ENCODE measurements around the gene NOC4L. TPM values are rescaled to one million over a fixed set of nuclear protein-coding genes. Genes with fewer than 3 reads are reported as not detected.
A peak's percentile ranks its signal among the peaks of the same experiment; 100 is the strongest.
"Not testable (repeated sequence)": the region's sequence is repeated elsewhere in the genome, so short reads cannot be mapped to it uniquely, and the experiment has no call there.

NOC4L gene
- total RNA-seq, 1 experiment from 2014 or later, result 39.6 TPM

DNA sequence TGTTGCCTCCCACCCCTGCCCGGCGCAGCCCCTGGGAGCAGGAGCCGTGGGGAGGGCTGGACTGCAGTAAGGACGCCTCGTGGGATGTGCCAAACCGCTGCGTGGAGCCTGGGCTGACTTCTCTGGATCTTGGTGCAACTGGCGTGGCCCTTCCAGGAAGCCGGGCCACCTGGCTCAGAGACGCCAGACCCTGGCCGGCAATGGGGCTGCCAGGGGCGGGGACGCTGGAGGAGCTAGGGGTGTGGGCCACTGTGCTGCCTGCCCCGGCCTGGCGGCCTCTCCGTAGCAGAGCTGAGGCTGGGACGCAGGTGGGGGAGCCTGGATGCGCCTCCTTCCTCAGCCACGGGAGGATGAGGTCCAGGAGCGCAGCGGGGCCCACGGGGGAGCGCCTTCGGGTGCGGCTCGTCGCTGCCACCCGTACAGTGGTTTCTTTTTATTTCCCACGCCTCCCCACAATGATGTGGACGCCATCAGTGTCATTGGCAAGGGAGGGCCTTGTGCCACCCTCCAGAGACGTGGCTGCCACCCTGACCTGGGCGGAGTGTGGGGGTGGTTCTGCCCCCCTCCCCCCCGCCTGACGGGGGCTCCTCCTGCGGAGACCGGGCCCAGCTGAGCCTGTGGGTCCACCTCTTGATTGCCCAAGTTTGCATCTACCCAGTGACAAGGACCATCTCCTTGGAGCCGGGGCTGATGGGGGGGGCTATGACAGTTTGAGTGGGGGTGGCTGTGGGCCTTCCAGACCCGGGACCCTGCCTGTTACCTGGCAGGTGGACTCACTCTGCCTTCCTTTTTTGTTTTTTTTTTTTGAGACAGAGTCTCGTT, 11.4 kb upstream of the NOC4L start:
- Mint-ChIP-seq H3K27me3 (ENCODE audit: insufficient read depth, unreplicated experiment) (no peaks in the 10 kb centered on the region), H3K4me3 (ENCODE audit: unreplicated experiment) (no peak overlapping the region), H3K36me3 (ENCODE audit: insufficient read depth, unreplicated experiment) (peaks cover 39% of the 10 kb centered on the region), H3K27ac (ENCODE audit: unreplicated experiment) (no peak overlapping the region), H3K4me1 (ENCODE audit: low read depth, unreplicated experiment) (no peaks in the 10 kb centered on the region), H3K9me3 (ENCODE audit: unreplicated experiment) (no peaks in the 10 kb centered on the region)
- BruUV-seq (replicated peaks), result no TSS peak
- ChIA-PET POLR2A (no interaction called here), CTCF (interaction anchor here (1.2 kb wide), 1 partner anchor 281 kb away, joined by 6 read pairs; no protein-coding TSS in a partner anchor)
- Histone ChIP-seq H3K27me3 (replicated peaks; ENCODE audit: control insufficient read depth, insufficient read depth, low read length) (no peaks in the 10 kb centered on the region), H3K4me1 (no peaks in the 10 kb centered on the region), H3K9me3 (no peaks in the 10 kb centered on the region), H3K4me3 (ENCODE audit: low read depth, low read length) (no peak overlapping the region), H3K36me3 (ENCODE audit: control insufficient read depth, insufficient read depth, low read length) (no peaks in the 10 kb centered on the region)
- DNase-seq, result no peak
- TF ChIP-seq, protein P1, sequence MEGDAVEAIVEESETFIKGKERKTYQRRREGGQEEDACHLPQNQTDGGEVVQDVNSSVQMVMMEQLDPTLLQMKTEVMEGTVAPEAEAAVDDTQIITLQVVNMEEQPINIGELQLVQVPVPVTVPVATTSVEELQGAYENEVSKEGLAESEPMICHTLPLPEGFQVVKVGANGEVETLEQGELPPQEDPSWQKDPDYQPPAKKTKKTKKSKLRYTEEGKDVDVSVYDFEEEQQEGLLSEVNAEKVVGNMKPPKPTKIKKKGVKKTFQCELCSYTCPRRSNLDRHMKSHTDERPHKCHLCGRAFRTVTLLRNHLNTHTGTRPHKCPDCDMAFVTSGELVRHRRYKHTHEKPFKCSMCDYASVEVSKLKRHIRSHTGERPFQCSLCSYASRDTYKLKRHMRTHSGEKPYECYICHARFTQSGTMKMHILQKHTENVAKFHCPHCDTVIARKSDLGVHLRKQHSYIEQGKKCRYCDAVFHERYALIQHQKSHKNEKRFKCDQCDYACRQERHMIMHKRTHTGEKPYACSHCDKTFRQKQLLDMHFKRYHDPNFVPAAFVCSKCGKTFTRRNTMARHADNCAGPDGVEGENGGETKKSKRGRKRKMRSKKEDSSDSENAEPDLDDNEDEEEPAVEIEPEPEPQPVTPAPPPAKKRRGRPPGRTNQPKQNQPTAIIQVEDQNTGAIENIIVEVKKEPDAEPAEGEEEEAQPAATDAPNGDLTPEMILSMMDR (IDR thresholded peaks at IDR 0.05; ENCODE audit: insufficient read depth in 1 of 2, low read depth in 1 of 2, low read length in 1 of 2, severe bottlenecking in 1 of 2, unreplicated experiment in 1 of 2), result no peak
- intact Hi-C loops (cut with micrococcal nuclease; ENCODE audit: unreplicated experiment), result no loop called here

DNA sequence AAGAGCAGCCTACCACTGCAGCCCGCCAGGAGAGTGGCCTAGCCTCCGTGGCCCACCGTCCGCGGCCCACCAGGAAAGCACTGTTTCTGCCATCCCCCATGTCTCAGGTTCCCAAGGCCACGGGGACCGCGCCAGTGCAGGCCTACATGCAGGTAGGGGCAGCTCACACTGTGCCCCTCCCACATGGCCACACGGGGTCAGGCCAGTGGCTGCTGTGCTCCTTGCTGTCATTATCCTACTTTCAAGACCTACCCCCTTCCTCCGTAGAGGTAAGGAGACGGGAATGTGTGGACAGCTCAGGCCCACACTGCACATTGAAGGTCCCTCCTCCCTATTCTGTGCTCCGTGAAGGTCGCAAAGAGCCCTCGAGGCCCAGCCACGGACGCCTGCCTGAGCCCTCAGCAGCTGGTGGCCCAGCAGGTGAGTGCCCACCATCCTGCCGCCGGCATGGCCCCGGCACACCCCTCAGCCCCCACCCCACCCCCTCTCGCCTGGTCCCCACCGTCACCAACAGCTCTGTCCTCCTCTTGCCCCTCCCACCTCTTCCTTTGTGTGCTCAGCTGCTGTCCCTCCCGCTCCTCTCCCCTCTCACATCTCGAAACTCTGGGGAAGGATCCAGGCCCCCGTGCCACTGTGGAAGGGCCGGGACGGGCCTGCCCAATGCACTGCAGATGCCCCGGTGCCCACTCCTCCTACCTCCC, 10.2 kb upstream of the NOC4L start:
- TF ChIP-seq, protein P1 (IDR thresholded peaks at IDR 0.05; ENCODE audit: insufficient read depth in 1 of 2, low read depth in 1 of 2, low read length in 1 of 2, severe bottlenecking in 1 of 2, unreplicated experiment in 1 of 2), result peak; percentile 27 to 41
- H3K4me1 Mint-ChIP-seq (ENCODE audit: low read depth, unreplicated experiment), result no peaks in the 10 kb centered on the region
- H3K4me3 ChIP-seq (ENCODE audit: low read depth, low read length), result no peak overlapping the region
- no peaks in the 10 kb centered on the region for H3K27me3 Mint-ChIP-seq (ENCODE audit: insufficient read depth, unreplicated experiment)
- no peaks in the 10 kb centered on the region for H3K4me1 ChIP-seq
- H3K4me3 Mint-ChIP-seq (ENCODE audit: unreplicated experiment), result no peak overlapping the region
- DNase-seq, result peak; percentile 52 to 60
- H3K9me3 ChIP-seq, result no peaks in the 10 kb centered on the region
- H3K27ac Mint-ChIP-seq (ENCODE audit: unreplicated experiment), result no peak overlapping the region
- no peaks in the 10 kb centered on the region for H3K27me3 ChIP-seq (replicated peaks; ENCODE audit: control insufficient read depth, insufficient read depth, low read length)
- CTCF ChIA-PET, result interaction anchor here (1.2 kb wide), 1 partner anchor 280 kb away, joined by 6 read pairs; no protein-coding TSS in a partner anchor
- H3K9me3 Mint-ChIP-seq (ENCODE audit: unreplicated experiment), result no peaks in the 10 kb centered on the region
- BruUV-seq (replicated peaks), result no TSS peak
- peaks cover 37% of the 10 kb centered on the region for H3K36me3 Mint-ChIP-seq (ENCODE audit: insufficient read depth, unreplicated experiment)
- H3K36me3 ChIP-seq (ENCODE audit: control insufficient read depth, insufficient read depth, low read length), result no peaks in the 10 kb centered on the region
- intact Hi-C loops (cut with micrococcal nuclease; ENCODE audit: unreplicated experiment), result no loop called here
- POLR2A ChIA-PET, result interaction anchor here (0.6 kb wide), 1 partner anchor 296 kb away, joined by 5 read pairs; no protein-coding TSS in a partner anchor

DNA sequence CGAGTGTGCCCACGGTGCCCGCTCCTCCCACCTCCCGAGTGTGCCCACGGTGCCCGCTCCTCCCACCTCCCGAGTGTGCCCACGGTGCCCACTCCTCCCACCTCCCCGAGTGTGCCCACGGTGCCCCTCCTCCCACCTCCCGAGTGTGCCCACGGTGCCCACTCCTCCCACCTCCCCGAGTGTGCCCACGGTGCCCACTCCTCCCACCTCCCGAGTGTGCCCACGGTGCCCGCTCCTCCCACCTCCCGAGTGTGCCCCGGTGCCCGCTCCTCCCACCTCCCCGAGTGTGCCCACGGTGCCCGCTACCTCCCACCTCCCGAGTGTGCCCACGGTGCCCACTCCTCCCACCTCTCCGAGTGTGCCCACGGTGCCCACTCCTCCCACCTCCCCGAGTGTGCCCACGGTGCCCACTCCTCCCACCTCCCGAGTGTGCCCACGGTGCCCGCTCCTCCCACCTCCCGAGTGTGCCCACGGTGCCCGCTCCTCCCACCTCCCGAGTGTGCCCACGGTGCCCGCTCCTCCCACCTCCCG, 9.5 kb upstream of the NOC4L start:
- intact Hi-C loops (cut with micrococcal nuclease; ENCODE audit: unreplicated experiment); H3K9me3 ChIP-seq; H3K4me3 ChIP-seq (ENCODE audit: low read depth, low read length); H3K4me3 Mint-ChIP-seq (ENCODE audit: unreplicated experiment); H3K27me3 ChIP-seq (replicated peaks; ENCODE audit: control insufficient read depth, insufficient read depth, low read length); BruUV-seq (replicated peaks); CTCF ChIA-PET; DNase-seq; H3K4me1 ChIP-seq; H3K9me3 Mint-ChIP-seq (ENCODE audit: unreplicated experiment); H3K27me3 Mint-ChIP-seq (ENCODE audit: insufficient read depth, unreplicated experiment); H3K4me1 Mint-ChIP-seq (ENCODE audit: low read depth, unreplicated experiment); H3K27ac Mint-ChIP-seq (ENCODE audit: unreplicated experiment); H3K36me3 ChIP-seq (ENCODE audit: control insufficient read depth, insufficient read depth, low read length): not testable (repeated sequence)
- POLR2A ChIA-PET, result interaction anchor here (0.6 kb wide), 1 partner anchor 295 kb away, joined by 5 read pairs; no protein-coding TSS in a partner anchor
- peaks cover 43% of the 10 kb centered on the region for H3K36me3 Mint-ChIP-seq (ENCODE audit: insufficient read depth, unreplicated experiment)

DNA sequence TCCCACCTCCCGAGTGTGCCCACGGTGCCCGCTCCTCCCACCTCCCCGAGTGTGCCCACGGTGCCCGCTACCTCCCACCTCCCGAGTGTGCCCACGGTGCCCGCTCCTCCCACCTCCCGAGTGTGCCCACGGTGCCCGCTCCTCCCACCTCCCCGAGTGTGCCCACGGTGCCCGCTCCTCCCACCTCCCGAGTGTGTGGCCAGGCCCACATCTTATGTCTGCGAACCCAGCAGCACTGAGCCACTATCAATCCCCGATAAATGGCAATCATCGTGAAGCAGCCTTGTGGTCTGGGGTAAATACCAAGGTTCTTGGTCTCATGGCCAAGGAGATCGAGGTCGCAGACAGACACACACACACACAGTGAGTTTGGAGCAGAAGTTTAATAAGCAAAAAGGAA, 8.0 kb upstream of the NOC4L start:
- H3K9me3 Mint-ChIP-seq (ENCODE audit: unreplicated experiment); H3K4me1 ChIP-seq; H3K4me3 ChIP-seq (ENCODE audit: low read depth, low read length); H3K4me3 Mint-ChIP-seq (ENCODE audit: unreplicated experiment); CTCF ChIA-PET; H3K27me3 ChIP-seq (replicated peaks; ENCODE audit: control insufficient read depth, insufficient read depth, low read length); intact Hi-C loops (cut with micrococcal nuclease; ENCODE audit: unreplicated experiment); BruUV-seq (replicated peaks); POLR2A ChIA-PET; DNase-seq; H3K27me3 Mint-ChIP-seq (ENCODE audit: insufficient read depth, unreplicated experiment); H3K27ac Mint-ChIP-seq (ENCODE audit: unreplicated experiment); H3K4me1 Mint-ChIP-seq (ENCODE audit: low read depth, unreplicated experiment); H3K36me3 ChIP-seq (ENCODE audit: control insufficient read depth, insufficient read depth, low read length); H3K9me3 ChIP-seq: not testable (repeated sequence)
- H3K36me3 Mint-ChIP-seq (ENCODE audit: insufficient read depth, unreplicated experiment), result peaks cover 47% of the 10 kb centered on the region

Measured in Caco-2 (cell line).